Effector memory CD4-positive, alpha-beta T cell (primary cell): ENCODE measurements around the gene SCARB1.
A peak's percentile ranks its signal among the peaks of the same experiment; 100 is the strongest.
"Not testable (repeated sequence)": the region's sequence is repeated elsewhere in the genome, so short reads cannot be mapped to it uniquely, and the experiment has no call there.

Experiments used
- DNase-seq, 3 donors: peaks; one replicate each; pipeline ENCODE4 v3.0.0-alpha.2; 2020
- H3K27ac ChIP-seq: 2 replicates; pipeline ENCODE4 v1.7.0; 2013; ENCODE audit warnings: mild to moderate bottlenecking, low read length, moderate library complexity; ENCODE audit not compliant: insufficient read depth, poor library complexity, severe bottlenecking
- H3K27me3 ChIP-seq: replicated peaks from 2 replicates; pipeline ENCODE4 v1.7.0; 2013; ENCODE audit warnings: mild to moderate bottlenecking, low read length; ENCODE audit not compliant: insufficient read depth, control insufficient read depth, poor library complexity, severe bottlenecking
- H3K36me3 ChIP-seq: 2 replicates; pipeline ENCODE4 v1.7.0; 2013; ENCODE audit warnings: mild to moderate bottlenecking, low read length, moderate library complexity; ENCODE audit not compliant: control insufficient read depth, insufficient read depth
- H3K4me1 ChIP-seq: 2 replicates; pipeline ENCODE4 v1.7.0; 2013; ENCODE audit warnings: low read length, mild to moderate bottlenecking; ENCODE audit not compliant: control insufficient read depth, insufficient read depth, poor library complexity, severe bottlenecking
- H3K4me3 ChIP-seq: 2 replicates; pipeline ENCODE4 v1.7.0; 2013; ENCODE audit warnings: low read length, low read depth, mild to moderate bottlenecking; ENCODE audit not compliant: insufficient read depth, poor library complexity, severe bottlenecking
- H3K9me3 ChIP-seq: 2 replicates; pipeline ENCODE4 v1.7.0; 2013; ENCODE audit warnings: mild to moderate bottlenecking, low read length, moderate library complexity; ENCODE audit not compliant: control insufficient read depth

The SCARB1 gene

DNA sequence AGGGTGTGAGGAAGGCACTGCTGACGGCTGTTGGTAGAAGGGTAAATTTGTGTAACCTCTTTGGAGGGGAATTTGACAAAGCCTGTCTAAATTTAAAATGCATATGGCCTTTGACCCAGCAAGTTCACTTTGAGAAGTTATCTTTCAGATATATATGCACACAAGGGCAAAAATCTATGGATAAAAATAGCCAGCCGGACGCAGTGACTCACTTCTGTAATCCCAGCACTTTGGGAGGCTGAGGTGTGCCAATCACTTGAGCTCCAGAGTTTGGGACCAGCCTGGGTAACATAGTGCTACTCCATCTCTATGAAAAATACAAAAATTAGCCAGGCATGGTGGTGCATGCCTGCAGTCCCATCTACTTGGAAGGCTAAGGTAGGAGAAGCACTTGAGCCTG, 37.3 kb upstream of the SCARB1 start:
- Histone ChIP-seq H3K4me1 (no peaks in the 10 kb centered on the region), H3K27me3 (no peaks in the 10 kb centered on the region), H3K36me3 (no peaks in the 10 kb centered on the region), H3K27ac (no peak overlapping the region), H3K9me3 (no peaks in the 10 kb centered on the region), H3K4me3 (no peak overlapping the region)
- DNase-seq = no peak

DNA sequence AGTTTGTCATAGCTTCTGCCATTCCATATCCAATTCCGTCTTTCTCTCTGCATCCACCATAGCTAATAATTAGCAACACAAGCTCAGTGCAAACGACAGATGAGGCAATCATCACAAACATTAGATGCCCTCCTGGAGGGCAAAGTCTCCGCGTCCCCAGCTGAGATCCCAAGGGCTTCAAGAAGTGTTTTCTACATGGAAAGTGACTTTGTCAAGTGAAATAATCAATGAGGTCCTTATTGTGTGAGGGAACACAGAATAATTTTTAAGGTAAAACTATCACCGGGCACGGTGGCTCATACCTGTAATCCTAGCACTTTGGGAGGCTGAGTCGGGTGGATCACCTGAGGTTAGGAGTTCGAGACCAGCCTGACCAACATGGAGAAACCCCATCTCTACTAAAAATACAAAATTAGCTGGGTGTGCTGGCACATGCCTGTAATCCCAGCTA, 36.7 kb upstream of the SCARB1 start:
- H3K4me3 ChIP-seq, DNase-seq, H3K27ac ChIP-seq: not testable (repeated sequence)

DNA sequence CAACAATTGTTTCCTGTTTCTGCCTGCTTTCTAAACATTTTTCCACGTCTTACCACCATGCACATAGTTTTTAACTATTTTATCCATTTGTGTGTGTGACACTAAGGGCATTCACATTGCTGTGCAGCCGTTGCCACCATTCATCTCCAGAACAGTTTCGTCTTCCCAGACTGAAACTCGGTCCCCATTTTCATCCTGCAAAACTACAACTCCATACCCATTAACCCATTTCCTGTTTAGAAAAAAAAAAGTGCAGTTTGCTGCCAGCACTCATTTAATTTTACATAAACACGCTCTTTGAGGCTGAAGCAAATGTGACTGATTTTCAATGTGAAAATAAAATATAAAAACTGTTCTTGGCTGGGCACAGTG, 35.2 kb upstream of the SCARB1 start:
- no peaks in the 10 kb centered on the region for H3K36me3 ChIP-seq
- no peaks in the 10 kb centered on the region for H3K9me3 ChIP-seq
- no peak overlapping the region for H3K27ac ChIP-seq
- H3K4me3 ChIP-seq = no peak overlapping the region
- no peak for DNase-seq
- no peaks in the 10 kb centered on the region for H3K27me3 ChIP-seq
- H3K4me1 ChIP-seq = no peaks in the 10 kb centered on the region

More for the DNA sequence above, 36.7 kb upstream of the SCARB1 start:
- H3K4me1 ChIP-seq, H3K36me3 ChIP-seq, H3K27me3 ChIP-seq, H3K9me3 ChIP-seq: not testable (repeated sequence)

DNA sequence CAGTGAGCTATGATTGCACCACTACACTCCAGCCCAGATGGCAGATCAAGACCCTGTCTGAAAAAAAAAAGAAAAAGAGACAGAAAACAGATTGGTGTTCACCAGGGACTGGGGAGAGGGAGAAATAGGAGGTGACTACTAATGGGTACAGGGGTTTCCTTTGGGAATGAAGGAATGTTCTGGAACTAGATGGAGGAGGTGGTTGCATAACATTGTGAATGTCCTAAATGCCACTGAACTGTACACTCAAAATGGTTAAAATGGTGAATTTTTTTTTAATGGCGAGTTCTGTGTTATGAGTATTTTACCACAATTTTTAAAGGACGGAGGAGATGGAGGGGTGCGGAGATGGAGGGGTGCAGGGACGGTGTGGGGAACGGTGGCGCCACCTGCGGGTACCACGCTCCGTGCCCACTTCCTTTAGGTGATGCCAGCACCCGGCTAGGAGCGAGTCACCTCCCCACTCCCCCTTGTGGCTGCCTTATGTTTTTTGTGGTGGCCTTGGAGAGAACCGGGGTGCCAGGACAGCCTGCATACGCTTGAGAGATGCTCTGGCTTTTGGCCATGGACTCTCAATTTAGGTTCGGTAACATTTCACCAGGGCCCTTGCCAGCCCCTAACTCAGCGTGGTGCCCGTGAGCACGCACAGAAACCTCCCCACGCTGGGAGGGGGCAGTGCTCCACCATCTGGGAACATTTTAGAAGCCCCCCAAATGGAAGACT, 34.7 kb upstream of the SCARB1 start:
- Histone ChIP-seq H3K9me3 (no peaks in the 10 kb centered on the region), H3K36me3 (no peaks in the 10 kb centered on the region), H3K27ac (no peak overlapping the region), H3K27me3 (no peaks in the 10 kb centered on the region), H3K4me1 (no peaks in the 10 kb centered on the region), H3K4me3 (no peak overlapping the region)
- DNase-seq = peak in 2 of 3 donors; percentile 30 to 35

DNA sequence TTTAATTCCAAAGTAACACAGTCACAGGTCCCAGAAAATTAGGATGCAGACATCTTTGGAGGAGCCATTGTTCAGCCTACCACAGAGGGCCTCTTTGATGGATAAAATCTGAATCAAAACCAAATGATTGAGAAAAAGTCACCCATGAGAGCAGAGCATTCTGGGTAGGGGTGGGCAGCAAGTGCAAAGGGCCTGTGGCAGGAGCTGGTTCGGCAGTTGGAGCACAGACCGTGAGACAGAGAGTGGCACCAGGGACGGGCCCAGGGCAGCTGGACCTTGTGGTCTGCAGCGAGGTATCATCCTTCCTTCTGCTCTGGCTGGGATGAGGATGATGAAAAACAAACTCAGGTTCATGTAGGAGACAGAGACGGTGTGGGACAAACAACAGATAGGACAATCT, 32.8 kb upstream of the SCARB1 start:
- H3K36me3 ChIP-seq = no peaks in the 10 kb centered on the region
- no peaks in the 10 kb centered on the region for H3K9me3 ChIP-seq
- no peaks in the 10 kb centered on the region for H3K27me3 ChIP-seq

DNA sequence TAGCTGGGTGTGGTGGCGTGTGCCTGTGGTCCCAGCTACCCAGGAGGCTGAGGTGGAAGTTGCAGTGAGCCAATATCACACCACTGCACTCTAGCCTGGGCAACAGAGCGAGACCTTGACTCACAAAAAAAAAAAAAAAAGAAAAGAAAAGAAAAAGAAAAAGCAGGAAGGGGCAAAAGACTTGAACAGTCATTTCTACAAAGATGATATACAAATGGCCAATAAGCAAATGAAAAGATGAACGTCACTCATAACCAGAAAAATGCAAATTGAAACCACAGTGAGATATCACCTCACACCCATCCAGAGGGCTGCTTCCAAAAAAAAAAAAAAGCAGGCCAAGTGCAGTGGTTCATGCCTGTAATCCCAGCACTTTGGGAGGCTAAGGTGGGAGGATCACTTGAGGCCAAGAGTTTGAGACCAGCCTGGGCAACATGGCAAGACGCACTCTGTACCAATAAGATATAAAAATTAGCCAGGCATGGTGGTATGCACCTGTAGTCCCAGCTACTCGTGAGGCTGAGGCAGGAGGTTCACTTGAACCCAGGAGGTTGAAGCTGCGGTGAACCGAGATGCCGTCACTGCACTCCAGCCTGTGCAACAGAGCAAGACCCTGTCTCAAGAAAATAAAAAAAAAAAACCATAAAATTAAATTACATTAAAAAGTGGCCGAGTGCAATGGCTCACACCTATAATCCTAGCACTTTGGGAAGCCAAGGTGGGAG, 30.3 kb upstream of the SCARB1 start:
- no peaks in the 10 kb centered on the region for H3K27me3 ChIP-seq
- DNase-seq = no peak
- no peaks in the 10 kb centered on the region for H3K9me3 ChIP-seq
- no peak overlapping the region for H3K4me3 ChIP-seq
- no peak overlapping the region for H3K27ac ChIP-seq
- no peaks in the 10 kb centered on the region for H3K36me3 ChIP-seq
- H3K4me1 ChIP-seq = no peaks in the 10 kb centered on the region

More for the DNA sequence above, 32.8 kb upstream of the SCARB1 start:
- no peak overlapping the region for H3K27ac ChIP-seq
- DNase-seq = no peak
- no peaks in the 10 kb centered on the region for H3K4me1 ChIP-seq
- no peak overlapping the region for H3K4me3 ChIP-seq

DNA sequence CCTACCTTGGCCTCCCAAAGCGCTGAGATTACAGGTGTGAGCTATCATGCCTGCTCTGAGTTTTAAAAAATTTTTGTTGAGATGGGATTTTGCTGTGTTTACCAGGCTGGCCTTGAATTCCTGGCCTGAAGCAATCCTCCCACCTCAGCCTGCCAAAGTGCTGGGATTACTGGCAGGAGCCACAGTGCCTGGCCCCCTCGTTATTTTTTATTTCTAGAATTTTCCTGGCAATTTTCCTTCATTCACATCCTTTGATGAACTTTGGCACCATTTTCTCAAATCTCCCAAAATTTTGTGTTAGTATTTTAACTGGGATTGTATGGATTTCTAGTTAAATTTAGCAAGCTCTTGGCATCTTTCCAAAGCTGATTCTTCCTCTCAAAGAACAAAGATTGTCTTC, 24.6 kb upstream of the SCARB1 start:
- H3K4me1 ChIP-seq = no peaks in the 10 kb centered on the region
- no peaks in the 10 kb centered on the region for H3K36me3 ChIP-seq
- no peak for DNase-seq
- no peaks in the 10 kb centered on the region for H3K27me3 ChIP-seq
- H3K9me3 ChIP-seq = no peaks in the 10 kb centered on the region
- no peak overlapping the region for H3K4me3 ChIP-seq
- no peak overlapping the region for H3K27ac ChIP-seq

DNA sequence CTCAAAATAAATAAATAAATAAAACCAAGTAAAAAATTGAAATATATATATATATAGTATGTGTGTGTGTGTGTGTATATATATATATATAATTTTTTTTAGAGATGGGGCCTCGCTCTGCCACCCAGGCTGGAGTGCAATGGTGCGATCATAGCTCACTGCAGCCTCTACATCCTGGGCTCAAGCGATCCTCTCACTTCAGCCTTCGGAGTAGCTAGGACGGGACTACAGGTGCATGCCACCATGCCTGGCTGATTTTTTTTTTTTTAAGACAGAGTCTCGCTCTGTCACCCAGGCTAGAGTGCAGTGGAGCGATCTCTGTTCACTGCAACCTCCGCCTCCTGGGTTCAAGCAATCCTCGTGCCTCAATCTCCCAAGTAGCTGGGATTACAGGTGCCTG, 24.1 kb upstream of the SCARB1 start:
- H3K27me3 ChIP-seq, H3K4me1 ChIP-seq: not testable (repeated sequence)

DNA sequence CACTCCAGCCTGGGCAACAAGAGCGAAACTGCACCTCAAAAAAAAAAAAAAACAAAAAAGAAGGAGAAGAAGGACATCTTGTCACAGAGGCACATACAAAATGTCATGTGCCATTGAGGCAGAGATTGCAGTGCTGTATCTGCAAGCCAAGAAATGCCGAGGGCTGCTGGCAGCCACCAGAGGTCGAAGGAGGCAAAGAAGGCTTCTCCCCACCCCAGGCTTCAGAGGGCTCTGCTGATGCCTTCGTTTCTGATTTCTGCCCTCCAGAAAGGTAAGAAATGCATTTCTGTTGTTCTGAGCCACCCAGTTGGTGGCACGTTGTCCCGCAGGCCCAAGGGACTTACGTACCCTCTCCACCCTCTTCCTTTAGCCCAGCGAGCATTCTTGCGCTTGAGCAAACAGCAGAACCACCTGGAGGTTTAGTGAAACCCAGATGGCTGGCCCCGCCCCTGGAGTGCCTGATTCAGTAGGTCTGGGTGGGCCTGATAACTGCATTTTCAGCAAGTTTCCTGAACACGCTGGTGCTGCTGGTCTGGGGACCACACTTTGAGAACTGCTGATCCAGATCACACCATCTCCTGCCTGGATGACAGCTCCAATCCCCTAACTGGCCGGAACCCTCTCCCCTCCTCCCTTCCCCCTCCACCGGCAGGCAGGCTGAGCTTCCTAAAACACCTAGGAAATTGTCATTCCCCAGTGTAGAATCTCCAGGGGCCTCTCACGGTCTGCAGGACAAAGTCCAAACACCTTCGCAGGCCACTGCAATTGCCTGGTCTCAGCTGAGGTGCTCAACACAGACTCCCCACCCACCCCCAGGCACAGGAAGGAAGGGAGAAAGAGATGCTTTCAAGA, 21.1 kb upstream of the SCARB1 start:
- DNase-seq = no peak
- Histone ChIP-seq H3K4me3 (no peak overlapping the region), H3K27ac (no peak overlapping the region), H3K36me3 (no peaks in the 10 kb centered on the region), H3K4me1 (peaks cover 4% of the 10 kb centered on the region), H3K9me3 (no peaks in the 10 kb centered on the region), H3K27me3 (no peaks in the 10 kb centered on the region)

More for the DNA sequence above, 24.1 kb upstream of the SCARB1 start:
- not testable (repeated sequence) for H3K9me3 ChIP-seq, H3K36me3 ChIP-seq, H3K4me3 ChIP-seq, DNase-seq, H3K27ac ChIP-seq
